GM21576 (cell line): ENCODE results near the gene ENTREP1.
A peak's percentile ranks its signal among the peaks of the same experiment; 100 is the strongest.

Experiments used
- ATAC-seq: cut with Tn5 transposase; IDR thresholded peaks from one replicate; pipeline ENCODE4 v1.9.1; 2021; ENCODE audit warnings: mild to moderate bottlenecking, moderate library complexity; ENCODE audit not compliant: unreplicated experiment

The ENTREP1 gene

DNA sequence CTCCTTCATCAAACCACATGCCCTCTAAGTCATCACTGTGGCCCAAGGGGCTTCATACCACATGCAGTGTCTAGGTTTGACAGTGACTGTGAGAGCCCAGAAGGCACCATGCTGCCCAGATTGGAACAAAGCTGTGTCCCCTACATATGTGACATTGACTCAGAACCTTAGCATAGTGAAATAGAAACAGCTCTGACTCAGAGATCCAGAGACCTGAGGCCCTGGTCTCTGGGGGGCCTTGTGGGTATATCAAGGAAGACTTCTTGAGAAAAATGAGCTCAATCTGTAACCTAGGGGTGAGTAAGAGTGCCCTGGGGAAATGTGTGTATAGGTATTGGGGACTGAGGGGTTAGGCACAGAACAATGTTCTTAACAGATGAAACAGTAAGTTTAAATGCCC lies 7.1 kb upstream of the ENTREP1 start:
- ATAC-seq: peak; percentile 80

DNA sequence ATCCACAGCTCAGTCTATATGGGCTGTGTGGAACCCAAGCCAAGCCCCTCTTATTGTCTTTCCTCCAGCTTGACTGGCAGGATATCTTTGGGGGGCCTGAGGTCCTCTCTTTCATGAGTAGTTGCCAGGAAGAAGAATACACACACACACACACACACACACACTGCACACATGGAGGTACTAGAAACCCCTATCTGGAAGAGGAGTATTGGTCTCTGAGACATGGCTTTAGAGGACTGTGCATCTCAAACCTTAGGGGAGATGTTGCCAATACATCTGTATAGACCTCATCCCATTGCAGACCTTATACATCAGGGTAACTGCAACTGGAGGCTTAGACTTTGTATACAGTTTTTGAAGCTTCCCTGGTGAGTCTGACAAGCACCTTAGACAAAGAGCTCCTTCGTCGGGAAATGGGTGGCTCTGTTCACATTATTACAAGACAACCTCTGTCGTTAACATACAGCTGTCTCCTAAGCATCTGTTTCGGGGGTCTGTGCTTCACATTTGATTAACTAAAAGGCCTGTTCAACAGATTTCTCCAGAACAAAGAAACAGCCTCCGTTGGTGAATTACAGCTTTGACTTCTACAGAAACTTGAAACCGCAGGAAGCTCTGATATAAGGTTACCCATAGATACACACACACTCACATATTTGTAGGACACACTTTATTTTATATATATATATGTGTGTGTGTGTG lies 5.5 kb upstream of the ENTREP1 start:
- no peak for ATAC-seq

DNA sequence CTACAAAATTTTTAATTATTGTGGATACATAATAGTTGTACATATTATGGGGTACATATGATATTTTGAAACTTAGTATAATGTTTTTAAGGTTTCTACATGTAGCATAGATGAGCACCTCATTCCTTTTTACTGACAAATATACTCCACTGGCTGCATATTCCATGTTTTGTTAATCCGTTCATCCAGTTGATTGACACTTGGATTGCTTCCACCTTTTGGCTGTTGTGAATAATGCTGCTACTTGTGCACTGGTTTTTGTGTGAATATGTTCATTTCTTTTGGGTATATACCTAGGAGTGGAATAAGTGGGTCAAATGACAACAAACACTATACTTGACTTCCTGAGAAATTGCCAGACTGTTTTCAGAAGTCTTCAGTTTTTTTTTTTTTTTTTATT lies 2.8 kb upstream of the ENTREP1 start:
- ATAC-seq: no peak

DNA sequence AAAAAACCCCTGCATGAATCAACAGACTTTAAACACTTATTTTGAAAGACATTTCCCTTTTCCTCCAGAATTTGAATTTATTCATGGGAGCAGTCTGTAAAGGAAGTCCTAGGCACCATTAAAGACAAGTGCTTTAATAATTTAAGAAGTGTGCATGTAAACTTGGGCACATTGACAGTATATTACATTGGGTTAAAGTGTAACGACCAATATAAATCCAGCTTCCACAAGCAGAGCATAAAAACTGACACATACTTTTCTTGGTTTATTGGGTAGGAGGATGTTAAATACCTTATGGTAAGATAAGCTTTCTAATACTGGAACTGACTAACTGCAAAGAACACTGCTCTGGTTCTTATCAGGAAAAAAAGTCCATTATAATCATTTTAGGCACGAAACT lies 1.2 kb upstream of the ENTREP1 start:
- no peak for ATAC-seq

DNA sequence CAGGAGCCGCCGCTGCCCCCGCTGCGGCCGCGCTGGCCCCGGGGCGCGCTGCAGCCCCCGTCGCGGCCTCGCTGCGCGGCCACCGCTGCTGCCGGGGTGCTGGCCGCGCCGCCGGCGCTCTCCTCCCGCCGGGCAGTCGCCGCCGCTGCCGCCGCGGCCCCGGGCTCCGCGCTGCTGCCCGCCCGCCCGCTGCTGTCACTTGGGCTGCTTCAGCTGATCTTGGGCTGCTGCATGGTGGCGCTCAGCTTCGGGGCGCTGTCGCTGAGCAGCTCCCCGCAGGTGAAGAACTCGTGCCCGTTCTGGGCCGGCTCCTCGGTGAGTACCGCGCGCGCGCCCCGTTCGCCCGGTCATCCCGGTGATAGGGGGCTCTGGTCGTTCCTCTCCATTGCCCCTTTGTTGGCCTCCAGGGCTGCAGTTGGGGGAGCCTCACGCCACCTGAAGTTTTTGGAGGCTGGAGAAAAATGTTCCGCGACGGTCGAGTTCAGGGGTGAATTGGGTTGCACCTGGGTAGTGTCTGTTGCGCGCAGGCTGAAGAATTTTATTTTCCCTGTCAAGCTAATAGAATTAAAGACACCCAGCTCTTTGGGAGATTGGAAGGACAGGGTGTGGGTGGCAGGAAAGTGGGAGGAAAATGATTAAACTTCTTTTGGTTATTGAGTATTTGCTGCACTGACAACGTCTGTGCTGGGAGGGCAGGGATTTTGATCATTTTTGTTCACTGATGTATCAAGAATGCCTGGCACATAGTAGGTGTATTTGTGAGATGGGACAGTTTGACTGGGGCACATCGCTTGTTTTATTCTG lies 596 bp downstream of the ENTREP1 start:
- no peak for ATAC-seq

DNA sequence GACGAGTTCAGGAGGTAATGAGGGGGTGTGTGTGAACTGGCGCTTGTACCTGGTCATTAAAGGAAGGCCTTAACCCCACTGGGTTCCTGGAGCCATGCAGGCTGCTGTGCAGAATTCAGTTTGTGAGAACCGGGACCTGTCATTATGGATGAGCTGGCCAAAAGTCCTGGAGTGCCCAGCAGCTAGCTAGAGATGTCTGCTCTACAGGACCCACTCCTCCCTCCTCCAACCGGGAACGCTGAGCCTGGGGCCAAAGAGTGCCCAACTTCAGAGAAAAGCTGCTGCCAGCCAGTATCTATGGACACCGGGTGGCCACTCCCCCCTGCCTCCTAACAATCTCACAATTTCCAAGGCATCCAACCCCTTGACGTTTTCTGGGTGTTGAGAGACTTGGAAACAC lies 1.2 kb downstream of the ENTREP1 start:
- ATAC-seq: no peak

DNA sequence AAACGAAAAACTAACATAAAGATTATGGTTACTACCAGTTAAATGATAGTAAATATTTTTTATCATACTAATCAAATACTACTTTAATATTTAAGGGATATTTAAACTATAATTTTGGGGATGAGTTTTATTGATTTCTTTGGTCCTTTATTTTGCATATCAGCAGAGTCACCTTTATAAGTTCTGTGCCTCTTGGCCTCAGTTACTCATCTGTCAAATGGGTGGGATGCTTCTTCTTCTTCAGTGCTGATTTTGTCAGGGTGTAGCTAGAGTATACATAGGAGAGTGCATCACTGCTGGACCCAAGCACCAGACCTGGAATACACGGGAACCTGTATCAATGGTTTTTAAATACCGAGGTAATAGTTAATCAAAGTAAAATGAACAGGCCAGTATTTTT lies 5.6 kb downstream of the ENTREP1 start:
- no peak for ATAC-seq

DNA sequence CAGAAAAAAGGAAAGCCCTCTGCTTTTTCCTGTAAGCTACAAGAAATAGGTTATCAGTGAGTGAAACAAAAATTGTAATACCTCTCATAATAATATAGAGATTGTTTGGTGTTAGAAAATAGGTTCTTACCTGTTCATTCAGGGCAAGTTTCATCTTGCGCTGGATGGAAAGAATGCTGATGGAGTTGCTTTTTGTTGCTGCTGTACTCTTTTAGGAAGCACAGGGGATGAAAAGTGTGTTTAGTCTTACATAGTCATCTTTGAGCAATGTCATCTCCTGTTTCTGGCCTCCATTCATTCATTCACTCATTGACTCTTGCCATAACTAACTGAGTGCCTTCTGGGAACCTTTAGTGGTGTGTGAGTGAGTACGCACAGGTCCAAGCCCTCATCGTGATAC lies 6.4 kb downstream of the ENTREP1 start:
- ATAC-seq: no peak

DNA sequence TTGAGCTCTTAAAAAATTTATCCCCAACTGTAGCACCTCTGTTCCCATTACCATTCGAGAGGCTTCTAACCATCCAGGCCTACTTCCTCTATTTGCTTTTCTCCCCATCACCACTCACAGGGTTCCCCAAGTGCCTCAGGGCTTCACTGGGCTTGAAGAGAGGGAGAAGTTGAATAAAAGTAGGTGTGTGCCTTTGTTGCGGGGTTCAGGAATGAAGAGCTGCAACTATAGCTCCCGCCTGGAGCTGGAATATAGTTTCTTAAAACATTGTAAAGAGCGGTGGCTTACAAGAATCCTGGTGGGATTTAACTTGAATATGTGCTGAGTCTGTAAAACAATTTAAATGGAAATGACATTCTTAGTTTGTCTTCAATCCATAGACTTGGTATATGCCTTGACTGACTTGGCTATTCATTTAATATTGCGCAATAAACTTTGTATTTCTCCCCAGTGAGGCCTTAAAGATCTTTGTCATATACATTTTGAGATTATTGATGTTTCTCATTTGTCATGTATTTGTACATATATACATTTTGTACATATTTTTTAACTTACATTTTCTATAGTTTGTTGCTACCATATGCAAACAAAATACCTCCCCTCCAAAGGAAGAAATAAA lies 7.2 kb downstream of the ENTREP1 start:
- no peak for ATAC-seq

DNA sequence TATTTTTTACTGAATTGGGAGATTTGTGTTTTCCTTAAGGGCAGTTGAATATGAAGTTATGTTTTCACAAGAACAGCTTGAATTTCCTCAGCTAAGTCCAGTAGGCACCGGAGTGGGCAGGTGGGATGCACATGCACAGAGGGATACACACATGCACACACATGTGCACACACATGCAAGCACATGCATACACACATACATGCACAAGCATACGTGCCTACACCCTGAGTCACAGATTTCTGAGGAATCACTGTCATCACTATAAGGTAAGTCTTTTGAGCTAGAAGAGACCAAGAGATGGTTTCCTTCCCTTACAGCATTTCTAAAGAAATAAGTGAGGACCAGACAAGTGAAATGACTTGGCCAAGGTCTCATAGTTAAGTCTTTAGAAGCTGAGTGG lies 8.7 kb downstream of the ENTREP1 start:
- ATAC-seq: no peak

DNA sequence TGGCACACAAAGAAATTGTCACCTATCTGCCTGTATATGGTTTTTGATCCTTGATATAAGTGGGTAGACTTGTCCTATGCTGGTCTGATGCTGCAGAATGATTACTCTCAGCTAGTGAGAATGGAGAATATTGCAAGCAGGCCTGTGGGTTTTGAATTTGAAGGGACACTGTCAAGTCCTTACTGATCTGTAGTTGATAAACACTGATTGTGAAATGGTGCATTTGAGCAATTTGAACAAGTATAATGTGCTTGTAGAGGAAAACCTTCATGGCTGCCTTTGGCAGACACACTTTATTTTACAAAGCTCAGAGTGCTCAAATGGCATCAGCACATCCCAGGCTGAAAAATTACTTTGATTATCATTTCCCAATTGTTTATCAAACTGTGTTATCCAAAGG lies 9.3 kb downstream of the ENTREP1 start:
- ATAC-seq: no peak

DNA sequence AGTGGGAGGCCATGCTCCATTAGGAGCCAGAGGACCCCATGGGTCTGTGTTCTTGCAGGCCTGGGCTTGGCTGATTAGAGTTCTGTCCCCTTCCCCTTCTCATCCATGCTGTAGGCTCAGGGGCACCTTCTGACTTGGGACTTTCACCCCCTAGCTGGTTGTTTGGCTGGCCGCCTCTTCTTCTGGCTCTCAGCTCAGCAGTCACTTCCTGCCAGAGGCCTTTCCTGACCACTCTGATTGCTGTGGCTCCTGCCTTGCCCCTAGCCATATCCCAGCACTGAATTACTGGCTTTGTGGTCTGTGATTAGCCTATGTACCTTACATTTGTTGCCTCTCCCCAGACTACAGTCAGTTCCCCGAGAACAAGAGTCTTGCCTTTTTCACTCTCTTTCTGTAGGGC lies 14.6 kb downstream of the ENTREP1 start:
- ATAC-seq: no peak

DNA sequence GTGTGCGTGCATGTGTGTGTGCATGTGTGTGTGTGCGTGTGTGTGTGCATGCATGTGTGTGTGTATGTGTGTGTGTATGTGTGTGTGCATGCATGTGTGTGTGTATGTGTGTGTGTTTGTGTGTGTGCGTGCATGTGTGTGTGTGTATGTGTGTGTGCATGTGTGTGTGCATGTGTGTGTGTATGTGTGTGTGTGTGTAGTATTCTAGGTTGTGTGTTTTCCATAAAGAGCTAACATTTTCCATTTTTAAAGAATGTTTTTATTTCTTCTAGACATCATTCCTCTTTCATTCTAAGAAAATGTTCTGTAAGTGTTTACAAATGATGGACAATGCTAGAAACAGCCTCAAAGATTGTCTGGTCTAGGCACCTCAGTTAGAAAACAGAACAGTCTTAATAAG lies 15.6 kb downstream of the ENTREP1 start:
- no peak for ATAC-seq

DNA sequence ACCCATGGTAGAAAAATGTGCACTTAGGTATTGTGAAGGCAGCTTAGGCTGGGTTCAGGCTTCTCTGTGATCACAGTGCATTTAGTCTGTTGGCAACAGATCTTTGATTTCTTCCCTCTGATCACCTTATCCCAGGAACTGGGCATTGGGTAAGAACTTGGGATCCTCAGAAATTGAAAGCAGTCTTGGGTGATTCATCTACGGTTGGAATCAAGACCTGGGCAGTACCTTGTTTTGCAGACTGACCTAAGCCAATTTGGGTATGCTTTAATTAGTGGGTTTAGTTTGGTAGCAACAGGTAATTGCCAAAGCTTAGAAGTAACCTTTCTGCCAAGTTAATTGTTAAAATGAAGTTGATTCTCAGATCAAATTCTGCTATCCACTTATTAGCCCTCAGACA lies 17.8 kb downstream of the ENTREP1 start:
- no peak for ATAC-seq

DNA sequence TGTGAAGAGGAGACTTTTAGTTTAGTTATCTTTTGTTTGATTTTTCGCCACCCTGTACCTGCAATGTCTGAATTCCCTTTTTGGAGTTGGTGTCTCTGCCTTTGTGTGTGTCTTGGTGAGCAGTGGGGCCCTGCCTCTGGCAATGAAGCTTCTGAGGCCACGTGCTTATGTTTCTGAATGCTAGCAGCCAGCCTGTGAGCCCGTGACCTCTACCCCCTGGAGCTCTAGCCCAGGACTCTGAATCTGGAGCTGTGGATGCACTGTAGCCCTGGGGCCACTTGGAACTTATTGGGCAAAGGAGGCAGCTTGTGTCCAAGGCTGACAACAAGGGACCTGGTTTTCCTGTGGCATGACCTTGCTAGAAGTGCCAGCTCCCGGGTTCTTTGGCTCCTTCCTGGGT lies 19.4 kb downstream of the ENTREP1 start:
- no peak for ATAC-seq

DNA sequence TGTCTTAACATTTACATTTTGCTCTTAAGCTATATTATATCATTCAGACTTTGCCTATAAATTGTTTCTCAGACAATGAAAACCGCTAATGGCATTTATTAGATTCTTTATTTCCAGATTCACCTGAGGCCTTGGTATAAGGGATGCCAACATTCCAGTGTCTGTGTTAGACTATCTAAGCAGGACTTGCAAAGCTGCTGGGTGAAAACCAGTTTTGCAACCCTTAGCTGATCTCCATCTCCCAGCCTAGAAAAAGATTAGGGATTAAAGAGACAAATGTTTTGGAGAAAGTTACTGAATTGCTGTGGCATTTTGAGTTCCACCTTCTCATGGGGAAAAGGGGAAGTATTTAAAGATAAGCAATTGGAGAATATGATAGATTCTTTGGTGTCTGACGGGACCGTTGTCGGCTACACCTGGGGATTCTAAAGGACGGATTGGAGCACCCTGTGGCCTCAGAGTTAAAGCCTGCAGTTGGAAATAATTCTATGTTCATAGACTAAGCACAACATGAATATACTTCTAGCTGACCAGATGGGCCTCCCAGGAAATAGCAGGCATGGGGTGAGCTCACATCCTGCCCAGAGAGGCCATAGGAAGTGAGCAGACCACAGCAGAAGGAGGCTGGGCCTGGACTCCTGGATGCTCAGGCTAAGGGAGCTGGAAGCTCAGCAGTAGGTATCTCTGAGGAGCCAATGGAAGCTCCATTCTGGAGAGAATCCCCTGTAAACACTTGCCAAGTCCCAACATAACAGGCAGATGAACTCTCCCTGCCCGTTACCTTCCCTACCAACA lies 21.8 kb downstream of the ENTREP1 start:
- no peak for ATAC-seq

DNA sequence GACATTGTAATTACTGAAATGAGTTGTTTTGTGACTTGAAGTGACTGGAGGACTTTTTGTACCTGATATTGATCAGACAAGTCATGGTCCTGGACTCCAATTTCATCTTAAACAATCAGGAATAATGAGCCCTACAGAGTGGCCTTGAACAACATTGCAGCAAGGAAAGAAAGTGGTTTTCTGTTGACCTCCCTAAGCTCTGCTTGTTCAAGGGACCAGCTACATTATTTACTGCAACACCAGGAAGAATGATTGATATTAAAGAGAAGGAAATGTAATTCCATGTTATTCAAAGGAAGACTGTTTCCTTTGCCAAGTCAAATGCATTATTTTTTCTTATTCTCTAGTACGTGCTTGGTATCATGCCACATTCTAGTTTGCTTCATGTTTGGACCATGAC lies 22.6 kb downstream of the ENTREP1 start:
- no peak for ATAC-seq

DNA sequence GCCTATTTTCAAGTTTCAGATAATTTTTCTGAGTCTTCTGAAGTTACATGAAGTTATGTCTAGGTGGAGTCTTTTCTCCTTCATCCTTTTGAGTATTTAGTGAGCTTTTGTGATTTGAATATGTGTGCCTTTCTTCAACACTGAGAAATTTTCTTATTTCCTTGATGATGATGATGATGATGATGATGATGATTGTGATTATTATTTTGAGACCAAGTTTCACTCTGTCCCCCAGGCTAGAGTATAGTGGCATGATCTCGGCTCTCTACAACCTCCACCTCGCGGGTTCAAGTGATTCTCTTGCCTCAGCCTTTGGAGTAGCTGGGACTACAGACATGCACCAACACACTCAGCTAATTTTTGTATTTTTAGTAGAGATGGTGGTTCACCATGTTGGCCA lies 26.2 kb downstream of the ENTREP1 start:
- ATAC-seq: no peak

DNA sequence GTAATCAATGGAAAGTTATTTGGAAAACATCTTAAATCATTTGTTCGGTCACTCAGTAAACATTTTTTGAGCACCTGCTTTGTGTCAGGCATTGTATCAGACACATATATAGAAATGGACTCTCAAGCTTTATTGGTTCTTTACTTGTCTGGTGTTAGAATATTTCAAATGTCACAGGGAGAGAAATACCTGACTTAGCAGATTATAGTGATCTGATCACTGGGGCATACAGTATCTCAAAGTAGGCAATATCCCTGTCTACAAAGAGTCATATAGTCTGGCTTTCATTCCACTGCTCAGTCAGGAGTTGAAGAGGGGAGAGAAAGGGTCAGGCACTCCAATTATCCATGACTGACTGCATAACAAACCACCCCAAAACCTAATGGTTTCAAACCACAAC lies 30.2 kb downstream of the ENTREP1 start:
- no peak for ATAC-seq

DNA sequence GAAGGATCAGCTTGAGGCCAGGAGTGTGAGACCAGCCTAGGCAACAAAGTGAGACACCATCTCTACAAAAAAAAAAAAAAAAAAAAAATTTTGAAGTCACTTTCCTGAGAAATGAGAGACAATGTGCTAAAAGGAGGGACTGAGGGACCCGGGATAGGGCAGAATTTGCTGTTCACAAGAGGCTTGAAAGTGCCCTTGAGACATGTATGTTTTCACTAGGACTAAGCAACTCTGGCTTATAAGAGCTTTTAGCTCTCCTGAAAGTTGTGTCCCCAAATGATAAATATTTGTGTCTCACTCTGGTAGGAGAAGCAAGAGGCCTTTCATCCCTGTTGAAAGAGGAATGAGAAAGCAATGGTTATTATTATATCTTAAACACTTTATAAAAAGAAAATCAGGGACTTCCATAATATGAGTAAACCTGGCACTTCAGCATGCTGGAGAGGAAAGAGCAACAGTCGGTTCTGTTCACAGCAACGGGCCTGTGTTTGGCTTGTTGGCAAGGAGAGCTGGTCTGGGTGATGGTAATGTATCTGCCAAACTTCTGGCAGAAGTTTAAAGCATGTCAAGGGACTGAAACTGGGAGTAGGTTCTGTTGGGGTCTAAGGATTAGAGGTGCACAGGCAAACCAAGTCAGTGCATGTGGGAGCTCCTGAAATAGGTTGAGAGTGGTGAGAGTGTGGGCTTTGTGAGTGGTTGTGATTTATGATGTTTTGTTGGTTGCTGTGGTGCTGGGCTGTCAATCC lies 32.2 kb downstream of the ENTREP1 start:
- ATAC-seq: no peak

DNA sequence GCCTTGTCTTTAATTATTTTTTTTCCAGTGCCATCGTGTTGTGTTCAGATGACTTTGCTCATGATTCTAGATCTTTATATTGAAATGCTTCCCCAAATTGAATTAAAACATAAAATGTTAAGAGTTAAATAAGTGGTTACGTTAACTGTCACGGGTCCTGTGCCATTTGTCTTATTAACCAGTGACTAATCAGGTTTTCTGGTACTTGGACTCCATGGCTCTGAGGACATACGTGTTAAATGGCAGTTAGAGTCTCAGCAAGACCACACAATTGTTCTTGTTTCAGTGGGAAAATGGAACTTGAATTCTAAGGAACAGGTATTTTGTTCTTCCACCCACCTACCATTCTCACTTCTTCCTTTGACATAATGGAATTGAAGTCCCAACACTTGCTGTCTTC lies 32.8 kb downstream of the ENTREP1 start:
- no peak for ATAC-seq
